Natural killer cell (primary cell): ENCODE measurements around the gene CDK14. TPM values are rescaled to one million over a fixed set of nuclear protein-coding genes. Genes with fewer than 3 reads are reported as not detected.
"Not testable (repeated sequence)": the region's sequence is repeated elsewhere in the genome, so short reads cannot be mapped to it uniquely, and the experiment has no call there.

Source experiments
- ATAC-seq, 3 donors: fragments of 150-1000 bp in 2 of 3; fragments of 200-7000 bp in 1 of 3; cut with Tn5 transposase; 1 replicate in 1 of 3; 2 replicates in 2 of 3; pipeline ENCODE4 v1.10.0; 2021; ENCODE audit warnings: mild to moderate bottlenecking in 2 of 3, moderate library complexity in 2 of 3
- DNase-seq, 2 donors: peaks; one replicate each; pipeline versions ENCODE4 v3.0.0 to v3.0.0-alpha.2; 2013 to 2021; ENCODE audit warnings: mixed read lengths in 1 of 2
- H3K27ac ChIP-seq: one replicate; pipeline ENCODE4 v1.5.1; 2013; ENCODE audit warnings: mild to moderate bottlenecking, low read length
- H3K27me3 ChIP-seq: one replicate; pipeline ENCODE4 v1.6.1; 2013; ENCODE audit warnings: low read length; ENCODE audit not compliant: control insufficient read depth, insufficient read depth
- H3K36me3 ChIP-seq: one replicate; pipeline ENCODE4 v1.6.1; 2013; ENCODE audit warnings: low read length; ENCODE audit not compliant: control insufficient read depth, insufficient read depth
- H3K4me1 ChIP-seq: one replicate; pipeline ENCODE4 v1.6.1; 2013; ENCODE audit warnings: low read length; ENCODE audit not compliant: control insufficient read depth, insufficient read depth
- H3K4me3 ChIP-seq: one replicate; pipeline ENCODE4 v1.5.1; 2013; ENCODE audit warnings: low read length
- H3K9me3 ChIP-seq: one replicate; pipeline ENCODE4 v1.6.1; 2013; ENCODE audit warnings: low read length; ENCODE audit not compliant: control insufficient read depth, insufficient read depth
- H3K27ac Mint-ChIP-seq, 2 donors: one replicate each; pipeline ENCODE4 v1.8.0; 2022; ENCODE audit warnings: mild to moderate bottlenecking in 2 of 2, mixed read lengths in 2 of 2, moderate library complexity in 1 of 2
- H3K27me3 Mint-ChIP-seq, 2 donors: one replicate each; pipeline ENCODE4 v1.8.0; 2022; ENCODE audit warnings: low read depth in 2 of 2, mixed read lengths in 2 of 2
- H3K36me3 Mint-ChIP-seq: one replicate; pipeline ENCODE4 v1.8.0; 2022; ENCODE audit warnings: mixed read lengths
- H3K4me1 Mint-ChIP-seq, 2 donors: one replicate each; pipeline ENCODE4 v1.8.0; 2022; ENCODE audit warnings: mixed read lengths in 2 of 2
- H3K4me3 Mint-ChIP-seq: one replicate; pipeline ENCODE4 v1.8.0; 2022; ENCODE audit warnings: mild to moderate bottlenecking, moderate library complexity, mixed read lengths
- H3K9me3 Mint-ChIP-seq, 2 donors: one replicate each; pipeline ENCODE4 v1.8.0; 2022; ENCODE audit warnings: mixed read lengths in 2 of 2
- WGBS: methylation state at CpG from one replicate; pipeline ENCODE4 v1.1.7; 2013; ENCODE audit warnings: missing lambda C conversion rate; ENCODE audit not compliant: insufficient coverage; 5-methylcytosine and 5-hydroxymethylcytosine counted together
- intact Hi-C: fragments of 100-400 bp; cut with micrococcal nuclease; formaldehyde crosslinking; loops from one replicate; pipeline ENCODE4 v1.14.2; 2022
- total RNA-seq, 4 donors: library from RNA; stranded (reverse); fragments of 120-200 nt in 1 of 4; gene quantifications; one replicate each; pipeline versions ENCODE4 v1.2.3 to v1.2.4, GENCODE V29; 2013 to 2022
- TF ChIP-seq, protein P1 (sequence below): fragments of 200-600 bp; IDR thresholded peaks from one replicate; pipeline ENCODE4 v1.8.0; 2022; ENCODE audit warnings: antibody characterized with exemption

Gene CDK14
- total RNA-seq, 3 donors from 2014 or later (not counting 1 experiment from before 2014, with no cell fraction given), result 1.2 to 12.5 (median 1.9) TPM

DNA sequence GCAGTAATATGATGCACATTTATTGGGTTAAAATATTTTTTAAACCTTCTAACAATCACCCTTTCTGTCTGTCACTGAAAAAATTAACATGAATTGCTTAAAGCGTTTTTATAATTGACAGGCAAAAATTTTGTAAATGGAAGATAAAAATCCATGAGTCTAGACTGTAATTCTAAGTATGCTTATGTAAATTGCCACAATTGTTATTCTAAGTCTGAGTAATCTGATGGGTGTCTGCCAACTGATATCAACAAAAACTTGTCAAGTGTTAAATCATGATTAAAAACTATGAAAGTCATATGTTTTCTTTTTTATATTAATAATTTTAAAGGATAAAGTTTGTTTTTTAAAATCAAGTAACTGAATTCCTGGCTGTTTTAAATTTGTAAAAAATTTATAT lies 208.2 kb downstream of the CDK14 start:
- intact Hi-C loops, result no loop called here
- no peak overlapping the region for H3K27ac ChIP-seq

GRCh38 chr7:90815552-90815951 lies 219.4 kb downstream of the CDK14 start:
- H3K27ac Mint-ChIP-seq, H3K36me3 Mint-ChIP-seq, ATAC-seq, H3K36me3 ChIP-seq, H3K27ac ChIP-seq, H3K4me1 ChIP-seq, intact Hi-C loops, H3K4me1 Mint-ChIP-seq, DNase-seq, H3K27me3 Mint-ChIP-seq, H3K9me3 ChIP-seq, H3K4me3 Mint-ChIP-seq, H3K4me3 ChIP-seq, H3K27me3 ChIP-seq: not testable (repeated sequence)
- H3K9me3 Mint-ChIP-seq, result peaks cover 12 to 13% of the 10 kb centered on the region in 2 donors
- WGBS, result 91% methylated on average over 1 of the region's 2 CpGs

More for the DNA sequence above, 208.2 kb downstream of the CDK14 start:
- Histone ChIP-seq H3K4me1 (no peaks in the 10 kb centered on the region), H3K4me3 (no peak overlapping the region), H3K36me3 (no peaks in the 10 kb centered on the region), H3K9me3 (no peaks in the 10 kb centered on the region), H3K27me3 (no peaks in the 10 kb centered on the region)
- no peaks in the 10 kb centered on the region for H3K27me3 Mint-ChIP-seq
- H3K9me3 Mint-ChIP-seq, result peaks cover 10 to 17% of the 10 kb centered on the region in 2 donors
- DNase-seq (no peak), ATAC-seq (no peak)
- no peaks in the 10 kb centered on the region for H3K36me3 Mint-ChIP-seq
- H3K4me1 Mint-ChIP-seq, result no peaks in the 10 kb centered on the region
- no peak overlapping the region for H3K27ac Mint-ChIP-seq
- WGBS, result no CpG with 5 or more reads among the region's 1 CpG
- TF ChIP-seq, protein P1, sequence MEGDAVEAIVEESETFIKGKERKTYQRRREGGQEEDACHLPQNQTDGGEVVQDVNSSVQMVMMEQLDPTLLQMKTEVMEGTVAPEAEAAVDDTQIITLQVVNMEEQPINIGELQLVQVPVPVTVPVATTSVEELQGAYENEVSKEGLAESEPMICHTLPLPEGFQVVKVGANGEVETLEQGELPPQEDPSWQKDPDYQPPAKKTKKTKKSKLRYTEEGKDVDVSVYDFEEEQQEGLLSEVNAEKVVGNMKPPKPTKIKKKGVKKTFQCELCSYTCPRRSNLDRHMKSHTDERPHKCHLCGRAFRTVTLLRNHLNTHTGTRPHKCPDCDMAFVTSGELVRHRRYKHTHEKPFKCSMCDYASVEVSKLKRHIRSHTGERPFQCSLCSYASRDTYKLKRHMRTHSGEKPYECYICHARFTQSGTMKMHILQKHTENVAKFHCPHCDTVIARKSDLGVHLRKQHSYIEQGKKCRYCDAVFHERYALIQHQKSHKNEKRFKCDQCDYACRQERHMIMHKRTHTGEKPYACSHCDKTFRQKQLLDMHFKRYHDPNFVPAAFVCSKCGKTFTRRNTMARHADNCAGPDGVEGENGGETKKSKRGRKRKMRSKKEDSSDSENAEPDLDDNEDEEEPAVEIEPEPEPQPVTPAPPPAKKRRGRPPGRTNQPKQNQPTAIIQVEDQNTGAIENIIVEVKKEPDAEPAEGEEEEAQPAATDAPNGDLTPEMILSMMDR, result no peak
- H3K4me3 Mint-ChIP-seq, result no peak overlapping the region

DNA sequence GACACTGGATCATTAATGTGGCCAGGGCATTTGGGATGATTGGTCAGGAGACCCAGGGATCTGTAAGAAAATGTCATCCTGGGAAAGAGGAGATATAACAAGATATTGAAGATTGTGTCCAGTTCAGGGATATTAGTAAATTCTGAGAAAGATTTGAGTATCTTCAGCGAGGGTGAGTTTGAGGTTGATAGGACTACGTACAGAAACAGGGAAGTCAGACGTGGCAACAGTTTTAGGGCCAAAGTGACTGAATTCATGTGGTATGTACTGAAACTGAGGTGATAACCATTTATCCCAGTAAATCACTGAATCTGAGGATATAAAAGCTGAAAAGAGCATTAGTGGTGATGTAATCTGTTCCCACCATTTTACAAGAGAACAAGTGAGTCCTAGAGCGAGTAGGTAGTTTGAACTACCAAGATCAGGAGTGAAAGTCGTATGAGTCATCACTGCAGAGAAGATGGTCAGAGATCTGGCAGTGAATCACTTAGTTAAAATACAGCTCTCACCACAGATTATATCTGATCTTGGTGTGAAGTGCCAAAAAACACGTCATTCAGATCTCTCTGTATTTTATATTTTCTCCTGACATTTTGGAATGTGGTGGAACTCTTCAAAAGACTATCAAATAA lies 220.5 kb downstream of the CDK14 start:
- Histone ChIP-seq H3K4me1 (no peaks in the 10 kb centered on the region), H3K9me3 (peaks cover 4% of the 10 kb centered on the region), H3K27ac (no peak overlapping the region), H3K36me3 (no peaks in the 10 kb centered on the region), H3K27me3 (no peaks in the 10 kb centered on the region), H3K4me3 (no peak overlapping the region)
- Mint-ChIP-seq H3K27ac (no peak overlapping the region), H3K9me3 (peaks cover 14 to 15% of the 10 kb centered on the region in 2 donors), H3K27me3 (no peaks in the 10 kb centered on the region), H3K4me1 (no peaks in the 10 kb centered on the region), H3K36me3 (no peaks in the 10 kb centered on the region), H3K4me3 (no peak overlapping the region)
- 60% methylated on average over 5 of the region's 6 CpGs for WGBS
- intact Hi-C loops, result no loop called here
- TF ChIP-seq, protein P1, result no peak
- DNase-seq, result no peak
- peak in 1 of 3 donors; percentile 46 for ATAC-seq

DNA sequence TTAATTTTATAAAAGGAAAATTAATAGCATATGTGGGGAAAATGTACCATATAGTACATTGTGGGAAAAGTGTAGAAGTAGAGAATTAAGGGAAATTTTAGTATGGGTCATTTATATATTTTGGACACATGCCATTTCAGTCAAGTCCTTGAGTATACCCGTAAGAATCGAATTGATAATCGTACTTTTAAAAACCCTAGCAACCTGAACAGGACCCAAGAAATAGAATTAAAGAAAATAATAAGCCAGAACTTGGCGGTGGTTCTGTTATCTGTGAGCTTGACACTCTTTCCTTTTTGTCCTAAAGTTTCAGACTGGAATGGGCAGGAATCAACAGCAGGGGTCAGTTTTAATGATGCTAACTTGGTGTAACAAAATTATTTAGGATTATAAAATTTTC lies 221.0 kb downstream of the CDK14 start:
- H3K36me3 Mint-ChIP-seq, result no peaks in the 10 kb centered on the region
- DNase-seq (no peak), ATAC-seq (no peak)
- no peak overlapping the region for H3K27ac Mint-ChIP-seq
- WGBS, result 90% methylated on average over 2 of the region's 4 CpGs
- no peak overlapping the region for H3K4me3 Mint-ChIP-seq
- Histone ChIP-seq H3K27me3 (no peaks in the 10 kb centered on the region), H3K36me3 (no peaks in the 10 kb centered on the region), H3K4me1 (no peaks in the 10 kb centered on the region), H3K9me3 (peaks cover 4% of the 10 kb centered on the region), H3K27ac (no peak overlapping the region), H3K4me3 (no peak overlapping the region)
- intact Hi-C loops, result no loop called here
- TF ChIP-seq, protein P1, result no peak
- H3K27me3 Mint-ChIP-seq, result no peaks in the 10 kb centered on the region
- H3K4me1 Mint-ChIP-seq, result no peaks in the 10 kb centered on the region
- peaks cover 18 to 19% of the 10 kb centered on the region in 2 donors for H3K9me3 Mint-ChIP-seq
